Stimulated activated CD8-positive, alpha-beta memory T cell treated with anti-CD3 and anti-CD28 coated beads, Interleukin-12 subunit alpha, Interleukin-12 subunit beta, amount 100 ng/mL, for 1 hour (primary cell): ENCODE data around the gene STK10.

ENCODE experiments used
- DNase-seq: peaks from one replicate; pipeline ENCODE4 v3.0.0-alpha.2; 2020; ENCODE audit warnings: low read depth

The STK10 gene

DNA sequence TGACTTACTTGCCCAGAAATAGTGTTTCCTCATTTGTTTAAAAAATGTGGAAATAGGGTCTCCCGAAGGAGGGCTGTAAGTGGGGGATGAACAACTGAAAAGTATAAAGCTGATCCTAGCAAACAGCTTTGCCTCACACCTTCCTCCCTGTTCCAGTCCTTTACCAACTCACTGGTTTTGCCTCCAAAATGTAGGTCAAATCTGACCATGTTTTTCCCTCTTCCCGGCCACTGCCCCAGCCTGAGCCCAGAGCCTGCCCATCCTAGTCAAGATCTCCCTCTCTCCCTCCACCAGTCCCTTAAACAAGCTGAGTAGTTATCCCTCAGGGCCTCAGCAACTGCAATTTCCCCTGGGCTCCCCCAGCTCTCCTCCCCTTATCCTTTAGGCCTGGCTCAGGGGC, 99.2 kb downstream of the STK10 start:
- DNase-seq, result no peak

DNA sequence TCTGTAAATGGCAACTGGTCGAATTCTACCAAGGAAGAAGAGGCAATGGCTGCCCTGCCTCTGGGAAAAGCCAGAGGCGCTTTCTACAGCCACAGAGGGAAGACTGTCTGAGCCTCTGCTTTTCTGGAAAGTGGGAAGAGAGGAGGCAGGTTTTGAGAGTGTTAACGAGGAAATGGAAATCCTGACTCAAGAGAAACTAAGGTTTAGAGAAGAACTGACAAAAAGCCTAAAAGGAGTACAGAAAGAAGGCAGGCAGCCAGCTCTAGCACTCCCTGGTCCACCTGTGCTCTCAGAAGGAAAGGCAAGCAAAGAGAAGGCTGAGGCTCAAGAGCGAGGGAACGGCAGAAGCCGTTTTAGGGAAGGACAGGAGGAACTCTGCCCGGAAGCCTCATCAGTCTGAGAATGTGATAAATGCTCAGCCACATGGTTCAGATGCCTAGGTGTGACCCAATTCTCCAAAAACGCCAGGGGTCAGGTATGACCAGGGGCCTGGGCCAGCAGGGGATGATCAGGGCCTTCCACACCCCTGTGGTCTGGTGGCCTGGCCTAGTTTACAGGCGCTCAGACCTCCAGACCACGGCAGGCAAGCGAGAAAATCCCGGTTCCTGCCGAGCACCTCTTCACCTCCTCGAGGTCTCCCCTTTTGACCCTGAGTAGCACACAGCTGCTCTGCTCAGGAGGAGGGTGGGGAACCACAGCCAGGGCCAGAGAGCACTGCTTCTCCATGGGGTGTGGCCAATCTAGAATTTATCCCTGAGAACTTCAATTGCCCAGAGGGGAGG, 101.6 kb downstream of the STK10 start:
- no peak for DNase-seq

DNA sequence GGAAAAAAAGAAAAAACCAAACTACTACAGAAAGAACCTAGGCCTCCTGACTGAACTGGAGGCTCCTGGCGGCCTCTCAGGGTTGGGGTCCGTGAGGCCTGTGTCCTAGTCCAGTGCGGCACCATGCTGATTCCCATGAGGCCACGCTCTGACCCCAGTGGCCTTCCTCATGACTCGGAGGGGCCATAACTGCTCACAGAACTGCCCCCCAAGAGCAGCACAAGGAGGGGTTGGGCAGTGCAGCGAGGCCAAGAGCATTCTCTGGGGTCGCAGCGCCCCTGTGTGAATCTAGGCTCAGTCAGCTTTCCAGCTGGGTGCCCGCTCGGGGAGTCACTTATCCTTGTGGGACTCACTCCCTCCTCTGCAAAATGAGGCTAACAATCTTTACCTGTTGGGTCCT, 102.3 kb downstream of the STK10 start:
- DNase-seq, result no peak

DNA sequence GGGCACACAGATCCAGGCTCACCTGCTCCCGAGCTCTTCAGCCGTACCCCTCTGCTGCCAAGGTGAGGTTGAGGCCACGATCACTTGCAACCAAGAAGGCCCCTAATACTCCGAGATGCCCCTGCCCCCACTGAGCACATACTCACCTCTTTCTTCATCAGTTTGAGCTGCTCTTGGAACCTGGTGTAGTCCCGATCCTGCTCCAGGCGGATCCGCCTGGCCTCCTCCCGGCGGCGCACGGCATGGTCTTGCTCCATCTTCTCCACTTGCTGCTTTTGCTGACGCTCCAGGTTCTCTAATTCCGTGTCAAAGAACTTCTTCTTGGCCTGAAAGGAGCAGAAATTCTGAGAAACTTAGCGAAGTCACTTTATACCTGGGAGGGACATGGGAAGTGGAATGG, 105.8 kb downstream of the STK10 start:
- no peak for DNase-seq

DNA sequence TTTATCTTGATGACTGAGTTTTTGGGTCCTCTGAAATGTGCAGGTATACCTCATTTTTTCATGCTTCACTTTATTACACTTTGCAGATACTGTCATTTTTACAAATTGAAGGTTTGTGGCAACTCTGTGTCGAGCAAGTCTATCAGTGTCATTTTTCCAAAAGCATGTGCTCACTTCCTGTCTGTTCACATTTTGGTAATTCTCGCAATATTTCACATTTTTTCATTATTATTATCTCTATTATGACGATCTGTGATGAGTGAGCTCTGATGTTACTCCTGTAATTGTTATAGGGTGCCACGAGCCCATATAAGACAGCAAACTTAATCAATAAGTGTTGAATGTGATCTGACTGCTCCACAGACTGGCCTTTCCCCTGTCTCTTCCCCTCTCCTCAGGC, 108.1 kb downstream of the STK10 start:
- no peak for DNase-seq

DNA sequence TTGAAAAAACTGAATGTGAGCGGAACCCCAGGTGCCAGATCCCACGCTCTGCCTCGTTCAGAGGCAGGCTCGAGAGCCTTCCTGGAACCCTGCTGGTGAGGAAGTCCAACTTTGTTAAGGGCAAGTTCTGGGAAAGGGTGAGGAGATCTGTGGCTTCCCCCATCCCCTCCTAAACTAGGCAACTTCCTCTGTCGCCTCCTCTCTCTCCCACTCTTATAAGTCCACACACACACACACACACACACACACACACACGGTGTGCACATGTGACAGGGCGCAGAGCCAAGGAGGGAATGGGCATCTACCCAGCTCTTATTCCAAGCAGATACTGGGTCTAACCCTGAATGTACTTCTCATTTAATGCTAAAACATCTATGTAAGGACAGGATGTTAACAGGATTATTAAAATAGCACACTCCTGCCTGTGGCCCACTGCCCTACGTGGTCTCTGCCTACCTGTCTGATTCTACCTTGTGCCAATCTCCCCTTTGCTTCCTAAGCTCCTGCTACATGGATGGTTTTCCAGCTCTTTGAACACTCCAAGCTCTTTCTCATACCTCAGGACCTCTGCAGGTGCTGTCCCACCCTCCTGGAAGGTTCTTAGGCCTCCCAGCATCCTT, 109.2 kb downstream of the STK10 start:
- DNase-seq, result no peak

DNA sequence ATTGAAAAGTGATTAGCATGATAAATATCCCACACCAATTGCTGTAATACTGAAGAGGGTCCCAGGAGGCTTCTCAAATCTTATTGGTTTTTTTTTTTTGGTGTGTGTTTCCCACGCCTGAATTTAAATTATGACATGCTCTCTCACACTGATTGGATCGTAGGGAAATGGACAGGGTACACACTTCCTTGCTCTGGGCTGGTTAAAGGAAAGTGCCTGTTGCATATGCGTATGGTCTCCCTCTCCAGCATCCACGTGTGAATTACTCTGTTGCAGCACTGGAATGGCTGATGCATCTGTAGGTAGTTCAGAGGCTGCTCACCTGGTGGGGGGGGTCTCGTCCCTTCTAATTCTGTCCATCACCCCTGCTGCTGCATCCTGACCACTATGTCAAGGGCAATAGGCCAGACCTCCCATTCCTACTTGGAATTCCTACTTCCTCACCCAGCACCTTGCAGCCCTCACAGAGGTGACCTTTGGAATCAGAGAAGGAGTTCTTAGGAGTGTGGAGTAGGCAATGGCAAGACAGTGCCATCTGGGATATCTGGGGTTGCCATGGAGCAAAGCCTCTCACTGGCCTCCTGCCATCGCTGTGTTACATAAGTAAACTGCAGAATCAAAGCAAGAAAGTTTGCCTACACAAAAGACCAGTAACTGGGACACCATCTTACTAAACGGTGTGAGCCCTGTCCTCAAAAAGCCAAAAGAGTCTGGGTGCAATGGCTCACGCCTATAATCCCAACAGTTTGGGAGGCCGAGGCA, 110.2 kb downstream of the STK10 start:
- DNase-seq, result no peak

DNA sequence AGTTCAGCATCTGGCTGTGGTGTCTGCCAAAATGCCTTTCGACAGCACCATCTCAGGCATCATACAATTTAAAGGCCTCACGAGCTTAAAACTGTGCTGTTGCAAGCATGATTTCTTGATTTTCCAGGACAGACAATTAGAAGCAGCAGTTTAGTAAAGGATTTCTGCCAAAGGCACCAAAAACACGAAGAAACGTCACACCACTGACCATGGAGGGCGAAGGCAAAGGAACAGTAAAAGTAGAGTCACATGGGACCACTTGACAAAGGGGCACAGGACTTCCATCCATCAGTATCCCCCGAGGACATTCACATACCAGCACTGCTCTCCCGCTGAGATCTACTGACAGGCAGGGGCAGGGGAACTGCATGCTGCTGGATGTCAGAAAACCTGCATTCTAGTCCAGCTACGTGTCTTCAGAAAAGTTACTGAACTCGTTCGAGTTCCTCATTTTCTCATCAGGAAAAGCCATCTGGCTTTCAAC, 111.2 kb downstream of the STK10 start:
- no peak for DNase-seq

DNA sequence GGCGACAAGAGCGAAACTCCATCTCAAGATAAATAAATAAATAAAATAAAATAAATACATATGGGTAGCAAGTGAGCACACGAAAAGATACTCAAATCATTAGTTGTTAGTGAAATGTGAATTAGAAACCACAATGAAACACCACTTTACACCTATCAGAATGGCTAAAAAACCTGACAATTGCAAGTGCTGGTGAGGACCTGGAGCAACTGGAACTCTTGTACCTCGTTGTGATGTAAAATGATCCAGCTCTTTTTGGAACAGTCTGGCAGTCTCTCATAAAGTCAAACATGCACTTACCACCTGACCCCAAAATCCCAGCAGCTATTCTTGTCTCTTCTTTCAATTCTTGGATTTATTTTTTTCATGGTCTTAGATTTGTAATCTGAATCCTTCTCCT, 112.4 kb downstream of the STK10 start:
- no peak for DNase-seq

DNA sequence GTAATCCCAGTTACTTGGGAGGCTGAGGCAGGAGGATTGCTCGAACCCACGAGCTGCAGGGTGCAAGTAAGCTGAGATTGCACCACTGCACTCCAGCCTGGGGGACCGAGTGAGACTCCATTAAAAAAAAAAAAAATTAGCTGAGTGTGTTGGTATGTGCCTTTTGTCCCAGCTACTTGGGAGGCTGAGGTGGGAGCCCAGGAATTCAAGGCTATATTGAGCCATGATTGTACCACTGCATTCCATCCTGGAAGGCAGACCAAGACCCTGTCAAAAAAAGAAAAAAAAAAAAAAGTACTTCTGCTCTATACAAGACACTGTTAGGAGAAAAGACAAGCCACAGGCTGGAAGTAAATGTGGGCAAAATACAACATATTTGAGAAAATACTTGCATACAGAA, 113.1 kb downstream of the STK10 start:
- DNase-seq, result no peak

DNA sequence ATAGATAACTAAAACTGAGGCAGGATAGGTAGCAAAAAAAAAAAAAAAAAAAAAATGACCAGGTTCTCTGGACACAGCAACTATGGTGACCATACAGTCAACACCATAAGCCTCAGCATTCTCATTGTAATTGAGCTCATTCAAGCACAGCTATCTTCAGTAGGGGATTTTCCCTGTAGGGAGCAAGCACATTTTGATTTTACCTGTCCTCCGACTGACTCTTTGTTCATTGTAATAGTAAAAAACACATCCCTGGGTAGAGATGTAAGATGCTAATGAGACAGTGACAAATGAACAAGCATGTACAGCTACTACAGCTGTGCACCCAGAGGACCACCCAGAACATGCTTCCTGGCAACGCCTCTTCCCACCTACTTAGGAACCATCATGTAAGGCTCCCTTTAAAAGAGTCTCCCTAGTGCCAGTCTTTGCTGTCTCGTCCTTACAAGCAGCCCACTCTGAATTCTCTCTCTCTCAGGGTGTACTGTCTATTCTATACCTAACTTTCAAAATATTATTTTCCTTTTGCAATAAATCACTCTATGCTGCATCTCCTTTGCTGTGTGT, 116.6 kb downstream of the STK10 start:
- no peak for DNase-seq

DNA sequence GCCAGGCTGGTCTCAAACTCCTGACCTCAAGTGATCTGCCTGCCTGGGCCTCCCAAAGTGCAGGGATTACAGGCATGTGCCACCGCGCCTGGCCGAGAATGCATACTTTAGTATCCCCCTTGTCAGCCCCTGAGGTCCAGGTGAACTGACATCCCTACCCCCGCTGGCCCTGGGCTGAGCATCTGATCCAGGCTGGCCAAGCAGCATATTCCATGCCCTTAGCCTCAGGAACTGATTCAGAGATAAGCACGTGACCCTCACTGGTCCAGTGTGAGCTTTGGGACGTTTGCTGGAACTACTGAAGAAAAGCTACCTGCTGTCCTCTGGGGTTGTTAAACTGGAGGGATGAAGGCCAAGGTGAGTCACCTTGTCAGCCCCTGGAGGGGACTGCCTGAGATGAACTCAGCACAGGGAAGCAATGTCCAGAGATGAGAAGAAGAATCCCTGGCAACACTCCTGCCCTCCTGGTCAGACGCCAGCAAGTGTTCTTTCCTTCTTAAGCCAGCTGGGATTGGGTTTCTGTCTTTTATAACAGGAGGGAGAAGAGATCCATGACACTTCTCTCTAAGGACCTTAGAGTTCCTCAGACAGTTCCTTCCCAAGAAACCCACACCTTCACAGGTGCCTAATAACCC, 122.5 kb downstream of the STK10 start:
- no peak for DNase-seq

DNA sequence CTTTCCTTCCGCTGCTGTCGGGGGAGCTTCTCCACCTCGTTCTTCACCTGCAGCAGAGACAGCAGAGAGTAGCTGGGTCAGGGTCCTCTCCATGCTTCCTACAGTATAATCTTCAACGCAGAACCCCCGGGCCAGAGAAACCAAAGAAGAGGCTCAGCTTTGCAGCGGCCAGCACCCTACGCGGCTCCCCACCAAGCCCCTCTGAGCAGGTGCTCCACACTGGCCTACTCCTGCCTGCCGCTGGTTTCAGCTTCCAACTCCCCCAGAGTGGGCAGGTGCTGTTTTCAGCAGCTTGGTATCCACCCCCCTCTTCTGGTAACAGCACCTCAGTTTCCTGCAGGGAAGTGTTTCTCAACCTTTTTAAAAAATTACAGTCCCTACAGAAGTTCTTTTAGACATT, 123.3 kb downstream of the STK10 start:
- no peak for DNase-seq

DNA sequence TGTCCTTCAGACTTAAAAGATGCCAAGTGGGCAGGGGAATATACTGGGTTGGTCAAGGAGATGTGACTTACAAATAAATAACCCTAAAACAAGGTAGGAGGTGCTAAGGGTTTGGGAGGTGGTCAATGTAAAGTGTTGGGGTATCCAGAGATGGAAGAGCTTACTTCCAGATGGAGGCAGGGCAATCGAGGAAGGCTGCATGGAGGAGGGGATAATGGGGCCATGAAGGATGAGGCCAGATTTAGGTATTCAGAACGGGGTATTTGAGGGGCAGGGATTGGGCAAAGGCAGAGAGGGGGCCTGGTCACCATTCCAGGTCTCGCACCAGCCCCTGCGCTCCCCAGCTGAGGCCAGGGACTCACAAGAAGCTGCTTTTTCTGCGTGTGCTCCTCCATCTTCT, 123.7 kb downstream of the STK10 start:
- no peak for DNase-seq

DNA sequence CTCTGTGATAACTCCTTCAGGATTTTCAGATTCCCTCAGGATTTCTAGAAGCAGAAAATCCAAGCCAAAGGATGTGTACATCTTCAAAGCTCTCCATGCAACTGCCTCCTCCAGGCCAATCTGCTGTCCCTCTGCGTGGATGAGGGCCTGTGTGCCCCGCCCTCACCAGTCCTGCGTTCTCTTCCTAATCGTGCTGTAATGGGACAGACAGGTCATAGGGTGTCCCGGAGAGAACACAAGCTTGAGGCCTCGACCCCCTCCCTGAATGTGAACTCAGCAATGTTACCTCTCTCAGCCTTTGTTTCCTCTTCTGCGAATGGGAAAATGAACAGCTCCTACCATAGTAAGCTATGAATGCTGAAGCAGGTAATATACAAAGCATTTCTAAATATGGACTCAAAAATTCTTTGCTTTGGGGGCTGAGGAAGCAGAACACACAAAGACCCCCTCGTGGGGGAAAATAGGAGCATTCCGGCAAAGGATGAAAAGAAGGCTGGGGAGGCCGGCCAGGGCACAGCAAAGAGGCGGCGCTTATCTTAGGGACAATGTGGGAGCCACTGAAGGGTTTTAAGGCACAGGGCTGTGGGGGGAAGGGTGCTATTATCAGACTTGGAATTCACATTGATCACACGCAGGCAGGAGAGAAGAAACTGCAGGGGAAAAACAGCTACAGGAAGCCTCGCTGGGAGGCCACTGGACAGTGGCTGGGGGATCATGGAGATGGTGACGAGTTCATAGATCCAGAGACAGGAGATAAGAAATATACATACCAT, 124.4 kb downstream of the STK10 start:
- DNase-seq, result no peak

DNA sequence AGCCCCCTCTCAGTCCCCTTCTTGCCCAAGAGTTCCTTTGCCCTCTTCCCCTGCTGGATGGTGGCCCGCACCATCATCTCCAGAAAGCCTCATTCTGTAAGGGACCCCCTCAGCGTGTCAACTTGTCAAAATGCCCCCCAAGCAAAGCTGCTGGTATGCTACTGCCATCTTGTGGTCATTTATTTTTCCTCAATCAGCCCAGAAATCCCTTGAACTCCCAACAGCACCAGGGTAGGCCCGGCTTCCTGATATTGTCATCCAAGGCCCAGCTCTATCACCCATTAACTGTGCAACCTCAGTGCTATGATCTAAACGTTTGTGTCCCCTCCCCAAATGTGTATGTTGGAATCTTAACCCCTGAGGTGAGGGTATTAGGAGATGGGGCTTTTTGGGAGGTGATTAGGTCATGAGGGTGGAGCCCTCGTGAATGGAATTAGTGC, 128.3 kb downstream of the STK10 start:
- DNase-seq, result no peak

DNA sequence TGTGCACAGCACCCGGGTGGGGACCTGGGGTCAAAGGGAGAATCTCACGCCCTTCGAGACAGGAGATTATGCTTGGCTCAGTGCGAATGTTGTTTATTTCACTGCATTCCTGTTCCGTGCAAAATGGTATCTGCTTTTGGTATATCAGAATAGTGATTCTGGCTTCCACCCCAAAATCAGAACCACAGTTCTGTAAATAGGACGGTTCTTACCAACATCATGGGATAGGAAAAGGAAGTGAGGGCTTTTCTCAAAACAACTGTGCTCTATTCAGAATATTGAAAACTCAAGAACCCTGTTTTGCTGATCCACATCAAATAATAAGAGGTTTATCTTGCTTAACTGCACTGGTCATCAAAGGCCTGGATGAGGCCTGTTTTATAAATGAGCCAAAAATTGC, 129.9 kb downstream of the STK10 start:
- no peak for DNase-seq

DNA sequence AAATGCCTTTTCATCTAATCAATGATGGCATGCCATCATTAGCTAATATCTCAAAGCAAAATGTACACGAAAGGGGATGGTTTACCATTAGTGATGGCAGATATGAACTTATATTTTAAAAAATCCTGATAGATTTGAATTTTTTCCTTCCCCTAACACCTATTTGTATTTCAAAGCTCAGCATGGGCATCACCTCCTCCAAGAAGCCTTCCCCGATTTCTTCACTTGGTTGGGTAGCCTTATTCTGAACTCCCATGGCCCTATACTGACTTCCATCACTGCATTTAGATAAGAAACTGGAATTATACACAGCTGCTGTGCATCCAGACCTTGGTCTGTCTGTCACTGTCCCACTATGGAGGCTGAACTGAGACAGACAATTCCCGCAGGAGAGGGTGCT, 132.0 kb downstream of the STK10 start:
- no peak for DNase-seq

DNA sequence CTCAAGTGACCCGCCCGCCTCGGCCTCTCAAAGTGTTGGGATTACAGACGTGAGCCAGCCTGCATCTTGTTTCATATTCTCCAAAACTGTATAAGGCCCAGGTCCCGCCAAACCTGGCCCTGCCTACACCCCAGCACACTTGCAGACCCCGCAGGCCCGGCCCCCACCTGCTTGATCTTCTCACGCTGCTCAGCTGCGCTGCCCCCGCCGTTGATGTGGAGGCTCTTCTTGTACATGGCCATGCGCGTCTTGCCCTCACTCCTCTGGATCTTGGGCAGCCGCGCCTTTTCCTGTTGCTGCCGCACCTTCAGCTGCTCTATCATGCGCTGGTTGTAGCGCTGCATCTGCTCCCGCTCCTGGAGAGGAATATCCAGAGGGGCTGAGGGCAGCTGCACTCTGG, 132.6 kb downstream of the STK10 start:
- no peak for DNase-seq

DNA sequence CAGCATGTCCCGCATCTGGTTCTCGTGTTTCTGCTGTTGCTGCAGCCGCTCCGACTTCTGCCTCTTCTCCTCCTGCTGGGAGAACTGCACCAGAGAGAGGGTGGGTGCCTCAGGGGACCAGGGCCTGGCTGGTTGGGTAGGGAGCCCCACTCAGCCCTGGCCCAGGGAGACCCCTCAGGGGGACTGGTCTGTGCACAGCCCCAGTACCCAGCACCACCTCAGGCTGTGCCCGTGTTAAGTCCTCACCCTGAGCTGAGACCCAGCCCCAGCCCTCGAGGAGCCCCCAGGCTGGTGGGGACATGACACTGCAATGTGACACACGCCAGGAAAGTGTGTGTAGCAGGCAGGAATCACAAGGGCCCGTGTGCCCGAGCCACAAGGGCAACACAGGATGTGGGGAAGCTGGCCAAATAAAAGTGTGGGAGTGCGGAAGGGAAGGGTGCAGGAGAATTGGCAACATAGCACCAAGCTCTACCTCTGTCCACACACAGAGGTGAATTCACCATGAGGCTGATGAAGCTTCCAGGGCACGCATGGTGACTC, 133.3 kb downstream of the STK10 start:
- no peak for DNase-seq
